SW480 (cell line): ENCODE measurements around the gene MRFAP1L1.

Experiments used
- DNase-seq: peaks from one replicate; pipeline ENCODE4 v3.0.0-alpha.2; 2016; ENCODE audit warnings: low spot score

MRFAP1L1 gene

DNA sequence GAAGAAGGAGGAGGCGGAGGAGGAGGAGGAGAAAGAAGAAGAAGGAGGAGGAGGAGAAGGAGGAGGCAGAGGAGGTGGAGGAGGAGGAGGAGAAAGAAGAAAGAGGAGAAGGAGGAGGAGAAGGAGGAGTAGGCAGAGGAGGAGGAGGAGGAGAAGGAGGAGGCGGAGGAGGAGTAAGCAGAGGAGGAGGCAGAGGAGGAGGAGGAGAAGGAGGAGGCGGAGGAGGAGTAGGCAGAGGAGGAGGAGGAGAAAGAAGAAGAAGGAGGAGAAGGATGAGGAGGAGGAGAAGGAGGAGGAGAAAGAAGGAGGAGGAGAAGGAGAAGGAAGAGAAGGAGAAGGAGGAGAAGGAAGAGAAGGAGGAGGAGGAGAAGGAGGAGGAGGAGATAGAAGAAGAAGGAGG lies 49.2 kb downstream of the MRFAP1L1 start:
- DNase-seq: no peak

DNA sequence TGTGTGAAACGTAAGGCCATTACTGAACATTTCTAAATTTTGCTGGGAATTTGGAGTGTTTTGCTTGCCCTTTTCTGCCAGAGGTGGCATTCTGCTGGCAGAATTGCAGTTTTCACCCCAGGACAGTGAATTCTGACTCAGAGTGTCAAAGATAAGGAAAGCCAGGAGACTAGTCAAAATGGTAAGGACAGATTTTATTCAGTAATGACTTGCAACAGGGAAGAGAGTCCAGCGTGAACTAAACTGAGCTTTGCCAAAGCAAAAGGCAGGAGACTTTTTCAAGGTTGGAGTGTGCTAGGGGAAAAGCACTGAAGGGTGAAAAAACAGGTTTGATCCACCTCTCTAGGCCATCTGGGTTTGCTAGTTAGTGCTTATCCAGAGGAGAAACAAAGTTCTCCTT lies 49.8 kb downstream of the MRFAP1L1 start:
- DNase-seq: no peak

DNA sequence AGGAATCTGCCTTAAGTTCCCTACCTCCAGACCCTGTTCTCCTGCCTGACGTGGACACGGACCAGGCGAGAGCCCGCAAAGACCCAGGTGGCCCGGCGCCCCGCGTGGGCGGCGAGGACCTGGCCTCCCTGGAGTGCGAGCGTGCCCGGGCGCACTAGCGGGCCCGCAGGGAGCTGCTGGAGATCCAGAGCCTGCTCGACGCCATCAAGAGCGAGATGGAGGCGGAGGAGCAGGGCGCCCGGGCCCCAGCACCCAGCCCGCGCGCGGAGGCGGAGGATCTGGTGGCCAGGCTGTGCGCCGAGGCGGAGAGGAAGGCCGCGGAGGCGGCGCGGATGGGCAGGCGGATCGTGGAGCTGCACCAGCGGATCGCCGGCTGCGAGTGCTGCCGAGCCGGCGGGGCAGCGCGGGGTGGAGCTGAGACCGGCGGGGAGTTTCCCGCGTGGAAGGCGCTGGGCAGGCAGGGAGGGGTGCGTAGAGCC lies 51.0 kb downstream of the MRFAP1L1 start:
- no peak for DNase-seq

DNA sequence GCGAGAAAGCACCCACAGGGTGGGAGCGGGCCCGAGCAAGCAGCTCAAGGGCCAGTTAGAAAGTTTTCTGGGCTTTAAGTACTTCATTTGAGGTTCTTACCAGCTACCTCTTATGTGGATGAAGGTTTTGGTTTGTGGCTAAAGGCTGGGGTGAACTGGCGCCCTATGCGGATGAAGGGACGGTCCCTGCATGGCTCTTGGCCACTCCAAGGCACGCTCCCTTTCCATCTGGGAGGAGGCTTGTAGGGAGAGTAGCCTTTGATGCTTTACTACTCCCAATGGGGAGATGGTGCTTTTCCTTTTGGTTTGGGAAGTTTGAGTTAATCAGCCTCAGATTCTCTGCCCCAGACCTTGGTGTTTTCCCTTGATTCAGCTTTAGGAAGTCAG lies 51.5 kb downstream of the MRFAP1L1 start:
- no peak for DNase-seq
